H1 (cell line): ENCODE results near the gene CYP2B6.
"Not testable (repeated sequence)": the region's sequence is repeated elsewhere in the genome, so short reads cannot be mapped to it uniquely, and the experiment has no call there.

Source experiments
- ASH2L ChIP-seq: fragments of 200-600, 300-600 bp; sonication (generic); IDR thresholded peaks from one replicate; pipeline ENCODE4 v1.7.1; 2017; ENCODE audit warnings: low read length
- BACH1 ChIP-seq: IDR thresholded peaks from 2 replicates; pipeline ENCODE4 v1.6.1; 2012; ENCODE audit warnings: low read length, improper control_type of control experiment
- CTCF ChIP-seq, 3 experiments: IDR thresholded peaks; 1 replicate in 2 of 3; 2 replicates in 1 of 3; pipeline versions ENCODE4 v1.5.1 to v1.6.1; 2011; ENCODE audit warnings: low read length in 3 of 3, mild to moderate bottlenecking in 3 of 3, inconsistent platforms in 2 of 3, low read depth in 1 of 3, moderate library complexity in 1 of 3; ENCODE audit not compliant: insufficient read depth in 1 of 3; ENCODE audit errors: control extremely low read depth in 1 of 3
- POLR2AphosphoS5 ChIP-seq: IDR thresholded peaks from 2 replicates; pipeline ENCODE4 v1.6.1; 2011; ENCODE audit warnings: low read depth, low read length
- SIN3A ChIP-seq, 2 experiments: IDR thresholded peaks in 1 of 2; conservative IDR thresholded peaks in 1 of 2; 2 replicates each; pipeline ENCODE4 v1.6.1; 2011 to 2012; ENCODE audit warnings: low read length in 2 of 2, improper control_type of control experiment in 1 of 2, low read depth in 1 of 2, mild to moderate bottlenecking in 1 of 2

- TF ChIP-seq SIN3A (conservative IDR thresholded peaks at IDR 0.05 in 1 of 2, IDR thresholded peaks at IDR 0.05 in 1 of 2; ENCODE audit: low read depth in 1 of 2, low read length in 2 of 2); POLR2AphosphoS5; ASH2L; BACH1; CTCF (IDR thresholded peaks at IDR 0.05; ENCODE audit: control extremely low read depth in 1 of 3, insufficient read depth in 1 of 3, low read depth in 1 of 3, low read length in 3 of 3): not testable (repeated sequence)
Measured at GRCh38 chr19:40980743-40981442, 10.2 kb upstream of the CYP2B6 start.
